NCI-H2196 (cell line): ENCODE measurements around the gene DYRK4.
"Not testable (repeated sequence)": the region's sequence is repeated elsewhere in the genome, so short reads cannot be mapped to it uniquely, and the experiment has no call there.

Experiments
- DNase-seq: peaks from one replicate; lab custom pipeline; 2025; ENCODE audit not compliant: unreplicated experiment; lab: John Stamatoyannopoulos, UW

The DYRK4 gene, protein sequence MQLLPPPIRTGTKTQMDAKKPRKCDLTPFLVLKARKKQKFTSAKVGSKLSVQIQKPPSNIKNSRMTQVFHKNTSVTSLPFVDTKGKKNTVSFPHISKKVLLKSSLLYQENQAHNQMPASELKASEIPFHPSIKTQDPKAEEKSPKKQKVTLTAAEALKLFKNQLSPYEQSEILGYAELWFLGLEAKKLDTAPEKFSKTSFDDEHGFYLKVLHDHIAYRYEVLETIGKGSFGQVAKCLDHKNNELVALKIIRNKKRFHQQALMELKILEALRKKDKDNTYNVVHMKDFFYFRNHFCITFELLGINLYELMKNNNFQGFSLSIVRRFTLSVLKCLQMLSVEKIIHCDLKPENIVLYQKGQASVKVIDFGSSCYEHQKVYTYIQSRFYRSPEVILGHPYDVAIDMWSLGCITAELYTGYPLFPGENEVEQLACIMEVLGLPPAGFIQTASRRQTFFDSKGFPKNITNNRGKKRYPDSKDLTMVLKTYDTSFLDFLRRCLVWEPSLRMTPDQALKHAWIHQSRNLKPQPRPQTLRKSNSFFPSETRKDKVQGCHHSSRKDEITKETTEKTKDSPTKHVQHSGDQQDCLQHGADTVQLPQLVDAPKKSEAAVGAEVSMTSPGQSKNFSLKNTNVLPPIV

DNA sequence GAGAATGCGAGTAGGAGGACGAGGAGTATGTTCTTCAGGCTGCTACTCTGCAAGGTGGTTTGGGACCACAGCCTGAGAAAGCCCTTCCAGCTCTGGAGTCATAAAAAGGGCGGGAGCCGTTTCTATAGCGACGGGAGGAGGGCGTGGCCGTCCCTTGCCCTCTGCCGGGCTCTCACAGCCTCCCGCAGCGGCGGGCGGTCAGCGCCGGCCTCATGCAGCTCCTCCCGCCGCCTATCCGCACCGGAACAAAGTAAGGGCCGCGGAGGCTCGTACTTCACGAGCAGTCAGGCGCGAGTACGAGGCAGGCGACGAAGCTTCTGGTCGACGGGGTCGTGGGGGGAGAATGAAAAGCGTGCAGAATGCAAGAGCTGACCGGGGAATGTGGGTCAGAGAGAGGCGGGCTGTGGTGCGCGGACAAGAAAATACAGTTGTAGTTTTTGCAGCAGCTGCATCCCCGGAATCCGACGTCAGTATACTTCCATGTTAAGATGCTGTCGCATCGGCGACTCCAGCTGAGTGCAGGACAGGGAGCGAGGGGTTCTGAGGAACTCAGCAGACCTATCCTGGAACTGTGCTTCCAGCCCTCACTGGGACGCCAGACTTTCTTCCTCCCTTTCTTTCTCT lies at the start of gene DYRK4:
DYRK4 (plus strand) TSS at position 175 of the 624 bp plus-strand sequence; CDS start at position 213, 38 bp downstream.
- no peak for DNase-seq

- DNase-seq: no peak
These were observed 43.8 kb upstream of the DYRK4 start for GRCh38 chr12:4518106-4518728.

DNA sequence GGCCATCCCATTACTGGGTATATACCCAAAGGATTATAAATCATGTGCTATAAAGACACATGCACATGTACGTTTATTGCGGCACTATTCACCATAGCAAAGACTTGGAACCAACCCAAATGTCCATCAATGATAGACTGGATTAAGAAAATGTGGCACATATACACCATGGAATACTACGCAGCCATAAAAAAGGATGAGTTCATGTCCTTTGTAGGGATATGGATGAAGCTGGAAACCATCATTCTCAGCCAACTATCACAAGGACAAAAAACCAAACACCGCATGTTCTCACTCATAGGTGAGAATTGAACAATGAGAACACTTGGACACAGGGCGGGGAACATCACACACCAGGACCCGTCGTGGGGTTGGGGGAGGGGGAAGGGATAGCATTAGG lies 38.6 kb upstream of the DYRK4 start:
- not testable (repeated sequence) for DNase-seq

- no peak for DNase-seq
These were observed 35.0 kb upstream of the DYRK4 start for GRCh38 chr12:4526923-4527546.

GRCh38 chr12:4530160-4530559 lies 31.8 kb upstream of the DYRK4 start:
- DNase-seq: no peak

DNA sequence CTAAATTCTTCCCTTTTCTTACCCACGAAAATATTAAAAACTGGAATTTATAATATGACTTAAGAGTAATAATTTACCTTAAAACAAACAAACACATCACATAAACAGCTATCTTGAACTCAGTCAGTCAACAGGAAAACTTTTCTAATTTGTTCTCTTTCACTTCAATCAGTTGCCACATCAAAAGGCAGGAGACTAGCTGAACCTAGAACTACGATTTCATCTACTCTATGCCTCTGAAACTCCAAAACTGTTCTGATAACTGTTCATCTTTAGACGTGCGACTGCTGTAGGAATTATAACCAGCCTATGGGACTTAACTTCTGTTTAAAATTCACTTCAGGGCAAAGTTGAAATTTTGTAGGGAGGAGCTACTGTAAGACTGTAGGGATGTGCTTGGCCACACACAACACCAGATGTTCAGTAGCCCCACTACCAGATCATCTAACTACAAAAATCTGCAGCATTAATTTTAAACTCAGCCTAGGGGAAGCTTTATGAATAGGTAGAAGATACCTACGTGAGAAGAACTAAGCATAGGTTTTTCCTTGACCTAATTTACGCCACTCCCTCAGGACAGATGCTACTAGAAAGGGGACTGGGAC lies 30.9 kb upstream of the DYRK4 start:
- DNase-seq: no peak

GRCh38 chr12:4535092-4535491 lies 26.9 kb upstream of the DYRK4 start:
- no peak for DNase-seq

GRCh38 chr12:4535871-4536270 lies 26.1 kb upstream of the DYRK4 start:
- no peak for DNase-seq

DNA sequence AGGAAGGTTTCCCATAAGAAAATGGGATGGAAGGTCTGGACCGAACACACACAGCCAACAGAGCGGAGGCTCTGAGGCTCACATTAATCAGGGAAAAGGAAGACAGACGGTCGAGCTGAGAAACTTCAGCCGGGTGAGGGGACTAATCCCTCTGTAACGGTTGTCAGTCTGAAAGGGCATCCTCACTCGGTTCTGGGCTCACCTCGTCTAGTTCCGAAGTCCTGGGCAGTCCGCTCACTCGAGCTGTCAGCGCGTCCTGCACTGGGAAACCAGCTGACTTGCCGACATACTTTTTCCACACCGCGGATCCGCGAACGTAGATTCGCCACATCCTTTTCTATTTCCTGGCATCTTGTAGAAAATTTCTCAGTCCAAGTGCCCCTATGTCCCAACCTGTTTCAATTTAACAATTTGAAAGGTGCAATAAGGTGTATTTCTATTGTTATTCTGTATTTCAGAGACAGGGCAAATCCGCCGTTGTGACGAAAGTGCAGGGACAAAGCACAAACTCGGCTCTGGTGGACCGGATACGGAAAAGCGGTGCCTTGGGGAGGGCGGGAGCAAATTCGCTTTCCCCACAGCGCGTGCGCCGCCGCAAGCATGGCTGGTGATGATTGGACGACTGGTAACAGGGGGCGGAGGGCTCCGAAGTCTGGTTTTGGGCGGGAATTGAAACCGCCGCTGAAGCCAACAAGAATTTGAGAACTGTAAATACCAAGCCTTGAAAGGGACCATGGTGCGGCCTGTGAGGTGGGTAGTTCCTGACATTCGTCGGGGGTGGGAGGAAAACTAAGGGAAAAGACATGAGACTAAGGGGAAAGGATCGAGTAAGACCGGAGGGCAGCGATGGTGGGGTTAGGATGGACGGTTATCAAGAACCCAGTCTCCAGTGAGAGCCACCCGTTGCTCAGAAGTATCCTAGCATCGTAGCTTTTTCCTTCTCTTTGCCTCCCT lies 23.5 kb upstream of the DYRK4 start, which contains the start of gene RAD51AP1:
RAD51AP1 (plus strand) TSS at position 684 of the 954 bp plus-strand sequence; CDS start at position 734, 50 bp downstream.
- DNase-seq: peak; percentile 84

- no peak for DNase-seq
These were observed 22.7 kb upstream of the DYRK4 start for GRCh38 chr12:4539167-4539870.

- DNase-seq: no peak
These were observed 21.8 kb upstream of the DYRK4 start for GRCh38 chr12:4540170-4540569.

DNA sequence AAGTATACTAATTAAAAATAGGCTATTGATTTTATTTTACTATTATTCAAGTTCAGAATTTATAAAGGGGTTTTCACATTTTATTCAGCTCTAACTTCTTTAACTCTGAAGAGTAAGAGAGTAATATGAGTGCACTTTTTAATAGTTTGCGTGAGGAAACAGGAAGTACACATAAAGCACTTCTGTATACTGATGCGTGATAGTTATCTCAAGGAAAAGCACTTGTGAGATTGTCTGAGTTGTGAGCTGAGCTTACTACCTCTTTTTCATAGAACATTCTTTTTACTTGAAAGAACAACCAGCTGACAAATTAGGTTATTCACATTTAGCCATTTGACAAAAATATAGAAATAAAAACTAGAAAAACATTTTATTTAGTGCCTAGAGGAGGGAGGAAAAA lies 21.4 kb upstream of the DYRK4 start:
- DNase-seq: no peak

GRCh38 chr12:4545195-4545594 lies 16.8 kb upstream of the DYRK4 start:
- no peak for DNase-seq

DNA sequence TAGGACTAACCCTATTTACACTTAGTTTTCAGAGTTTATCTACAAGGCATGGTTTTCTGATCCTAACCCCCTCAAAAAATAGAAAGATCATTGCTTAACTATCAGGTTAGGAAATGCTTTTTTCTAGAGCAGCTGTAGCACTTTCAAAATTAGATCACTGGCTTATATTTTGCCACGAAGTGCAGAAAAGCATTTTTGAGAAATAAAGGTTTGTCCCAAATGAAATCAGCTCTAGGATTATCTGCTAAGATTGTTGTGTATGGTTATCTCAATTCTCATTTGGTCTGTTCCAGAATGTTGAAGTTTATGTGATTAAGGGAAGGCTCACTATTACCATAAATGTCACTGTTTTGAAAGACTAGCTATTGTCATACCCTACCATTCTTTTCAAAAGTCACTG lies 9.8 kb upstream of the DYRK4 start:
- no peak for DNase-seq

GRCh38 chr12:4553943-4554342 lies 8.1 kb upstream of the DYRK4 start:
- no peak for DNase-seq

DNA sequence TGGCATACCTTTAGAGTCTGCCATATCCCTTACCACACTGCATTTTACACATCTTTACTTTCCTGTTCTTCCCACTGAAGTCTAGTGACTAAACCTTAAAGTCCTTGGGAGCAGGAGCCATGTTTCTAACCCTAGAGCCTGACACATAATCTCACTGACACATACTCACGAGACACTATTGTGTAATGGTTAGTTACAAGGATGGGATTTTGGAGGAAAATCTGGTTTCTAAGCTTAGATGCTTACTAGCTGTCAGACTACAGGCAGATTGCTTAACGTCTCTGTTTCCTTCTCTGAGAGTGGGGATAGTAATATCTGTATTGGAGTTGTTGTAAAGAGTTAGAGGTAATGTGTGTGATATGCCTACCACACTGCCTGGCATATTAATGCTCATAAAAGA lies 6.2 kb upstream of the DYRK4 start:
- no peak for DNase-seq

- no peak for DNase-seq
These were observed 5.1 kb upstream of the DYRK4 start for GRCh38 chr12:4556735-4557530.

- no peak for DNase-seq
These were observed 4.4 kb upstream of the DYRK4 start for GRCh38 chr12:4557586-4557985.
